ENCODE results near the gene DDAH1.

Gene DDAH1

GRCh38 chr1:85440612-85441011 is 24.3 kb downstream of the DDAH1 start:
- DNase-seq (ENCODE audit: low read depth in 3 of 3), result no peak

GRCh38 chr1:85438353-85438752 is 26.6 kb downstream of the DDAH1 start:
- no peak for DNase-seq (ENCODE audit: low read depth in 3 of 3)

GRCh38 chr1:85437139-85437538 is 27.8 kb downstream of the DDAH1 start:
- no peak for DNase-seq (ENCODE audit: low read depth in 3 of 3)

- no peak for DNase-seq (ENCODE audit: low read depth in 3 of 3)
Measured at GRCh38 chr1:85433096-85433495, 31.9 kb downstream of the DDAH1 start.

GRCh38 chr1:85428471-85429089 is 36.4 kb downstream of the DDAH1 start:
- no peak for DNase-seq (ENCODE audit: low read depth in 3 of 3)

- DNase-seq (ENCODE audit: low read depth in 3 of 3), result no peak
Measured at GRCh38 chr1:85427849-85428248, 37.1 kb downstream of the DDAH1 start.

- no peak for DNase-seq (ENCODE audit: low read depth in 3 of 3)
Measured at GRCh38 chr1:85427331-85427730, 37.6 kb downstream of the DDAH1 start.

GRCh38 chr1:85421179-85421578 is 43.8 kb downstream of the DDAH1 start:
- DNase-seq (ENCODE audit: low read depth in 3 of 3), result no peak

- DNase-seq (ENCODE audit: low read depth in 3 of 3), result no peak
Measured at GRCh38 chr1:85420199-85420598, 44.8 kb downstream of the DDAH1 start.

GRCh38 chr1:85417876-85418275 is 47.1 kb downstream of the DDAH1 start:
- DNase-seq (ENCODE audit: low read depth in 3 of 3), result no peak

- DNase-seq (ENCODE audit: low read depth in 3 of 3), result no peak
Measured at GRCh38 chr1:85417017-85417416, 47.9 kb downstream of the DDAH1 start.

GRCh38 chr1:85413169-85413568 is 51.8 kb downstream of the DDAH1 start:
- no peak for DNase-seq (ENCODE audit: low read depth in 3 of 3)

- no peak for DNase-seq (ENCODE audit: low read depth in 3 of 3)
Measured at GRCh38 chr1:85411567-85412305, 53.2 kb downstream of the DDAH1 start.

- DNase-seq (ENCODE audit: low read depth in 3 of 3), result no peak
Measured at GRCh38 chr1:85409516-85409915, 55.4 kb downstream of the DDAH1 start.

- no peak for DNase-seq (ENCODE audit: low read depth in 3 of 3)
Measured at GRCh38 chr1:85407746-85408377, 57.1 kb downstream of the DDAH1 start.

- DNase-seq (ENCODE audit: low read depth in 3 of 3), result no peak
Measured at GRCh38 chr1:85406887-85407533, 57.9 kb downstream of the DDAH1 start.

- DNase-seq (ENCODE audit: low read depth in 3 of 3), result no peak
Measured at GRCh38 chr1:85406081-85406480, 58.9 kb downstream of the DDAH1 start.

GRCh38 chr1:85404408-85404807 is 60.6 kb downstream of the DDAH1 start:
- DNase-seq (ENCODE audit: low read depth in 3 of 3), result no peak

GRCh38 chr1:85398391-85399064 is 66.4 kb downstream of the DDAH1 start:
- DNase-seq (ENCODE audit: low read depth in 3 of 3), result no peak

- DNase-seq (ENCODE audit: low read depth in 3 of 3), result no peak
Measured at GRCh38 chr1:85397490-85398032, 67.4 kb downstream of the DDAH1 start.

- no peak for DNase-seq (ENCODE audit: low read depth in 3 of 3)
Measured at GRCh38 chr1:85396194-85396593, 68.8 kb downstream of the DDAH1 start.

- DNase-seq (ENCODE audit: low read depth in 3 of 3), result no peak
Measured at GRCh38 chr1:85394130-85394529, 70.8 kb downstream of the DDAH1 start.

All from stimulated activated CD4-positive, alpha-beta T cell treated with anti-CD3 and anti-CD28 coated beads, TNF-alpha, amount 100 ng/mL, for 4 hours (primary cell).